CD14-positive monocyte (primary cell): ENCODE data around the gene NVL. TPM values are rescaled to one million over a fixed set of nuclear protein-coding genes. Genes with fewer than 3 reads are reported as not detected.

Experiments used
- DNase-seq, 3 donors: peaks; one replicate each; pipeline ENCODE4 v3.0.0-alpha.2; 2011 to 2022
- H2AFZ ChIP-seq: 2 replicates; pipeline ENCODE4 v1.6.0; 2012; ENCODE audit warnings: mild to moderate bottlenecking, low read depth, low read length, inconsistent platforms; ENCODE audit not compliant: insufficient read depth, poor library complexity, severe bottlenecking
- H3K27ac ChIP-seq, 2 donors: 1 replicate in 1 of 2; 2 replicates in 1 of 2; pipeline ENCODE4 v1.5.1; 2012 to 2013; ENCODE audit warnings: low read length in 2 of 2, control low read depth in 1 of 2, inconsistent platforms in 1 of 2, low read depth in 1 of 2, mild to moderate bottlenecking in 1 of 2
- H3K27me3 ChIP-seq, 2 donors: one replicate each; pipeline versions ENCODE4 v1.6.0 to v1.6.1; 2011 to 2013; ENCODE audit warnings: low read length in 2 of 2; ENCODE audit not compliant: control insufficient read depth in 2 of 2, insufficient read depth in 2 of 2
- H3K36me3 ChIP-seq, 2 donors: replicated peaks in 1 of 2; 1 replicate in 1 of 2; 2 replicates in 1 of 2; pipeline versions ENCODE4 v1.5.1 to v1.6.1; 2012 to 2013; ENCODE audit warnings: low read length in 2 of 2, control low read depth in 1 of 2, inconsistent platforms in 1 of 2, mild to moderate bottlenecking in 1 of 2; ENCODE audit not compliant: insufficient read depth in 2 of 2, control insufficient read depth in 1 of 2
- H3K4me1 ChIP-seq, 2 donors: 1 replicate in 1 of 2; 2 replicates in 1 of 2; pipeline versions ENCODE4 v1.5.1 to v1.6.1; 2012 to 2013; ENCODE audit warnings: low read length in 2 of 2, control low read depth in 1 of 2, inconsistent platforms in 1 of 2, mild to moderate bottlenecking in 1 of 2, moderate library complexity in 1 of 2; ENCODE audit not compliant: insufficient read depth in 2 of 2, control insufficient read depth in 1 of 2
- H3K4me2 ChIP-seq: replicated peaks from 2 replicates; pipeline ENCODE3; 2012; ENCODE audit warnings: low read length, moderate library complexity, mild to moderate bottlenecking; ENCODE audit not compliant: poor library complexity, severe bottlenecking; ENCODE audit errors: extremely low read depth
- H3K4me3 ChIP-seq, 3 experiments: fragments of 200-600 bp in 1 of 3; sonication (generic) in 1 of 3; replicated peaks in 1 of 3; 1 replicate in 2 of 3; 2 replicates in 1 of 3; pipeline ENCODE4 v1.5.1; 2011 to 2013; ENCODE audit warnings: low read length in 3 of 3, mild to moderate bottlenecking in 3 of 3, control low read depth in 2 of 3, low read depth in 2 of 3, inconsistent platforms in 1 of 3, moderate library complexity in 1 of 3
- H3K79me2 ChIP-seq: 2 replicates; pipeline ENCODE4 v1.6.0; 2012; ENCODE audit warnings: mild to moderate bottlenecking, control low read depth, inconsistent platforms, low read length, moderate library complexity; ENCODE audit not compliant: insufficient read depth
- H3K9ac ChIP-seq: 2 replicates; pipeline ENCODE4 v1.6.0; 2017; ENCODE audit warnings: low read length, mild to moderate bottlenecking; ENCODE audit not compliant: insufficient read depth, poor library complexity, severe bottlenecking
- H3K9me3 ChIP-seq, 2 donors: replicated peaks in 1 of 2; 1 replicate in 1 of 2; 2 replicates in 1 of 2; pipeline versions ENCODE4 v1.5.1 to v1.6.1; 2012 to 2013; ENCODE audit warnings: low read length in 2 of 2, control low read depth in 1 of 2; ENCODE audit not compliant: control insufficient read depth in 1 of 2, insufficient read depth in 1 of 2
- H4K20me1 ChIP-seq: 2 replicates; pipeline ENCODE4 v1.6.0; 2012; ENCODE audit warnings: mild to moderate bottlenecking, low read length, control low read depth, moderate library complexity; ENCODE audit not compliant: insufficient read depth
- H3K27ac Mint-ChIP-seq, 7 donors: one replicate each; pipeline ENCODE4 v1.8.0; 2020; ENCODE audit warnings: mild to moderate bottlenecking in 7 of 7, mixed read lengths in 7 of 7, moderate library complexity in 6 of 7, inconsistent platforms in 2 of 7
- H3K27me3 Mint-ChIP-seq, 3 donors: one replicate each; pipeline ENCODE4 v1.8.0; 2021 to 2022; ENCODE audit warnings: low read depth in 3 of 3, mild to moderate bottlenecking in 3 of 3, mixed read lengths in 3 of 3, moderate library complexity in 3 of 3, inconsistent platforms in 1 of 3
- H3K36me3 Mint-ChIP-seq, 2 donors: one replicate each; pipeline ENCODE4 v1.8.0; 2020; ENCODE audit warnings: mixed read lengths in 2 of 2, inconsistent platforms in 1 of 2, mild to moderate bottlenecking in 1 of 2
- H3K4me1 Mint-ChIP-seq: one replicate; pipeline ENCODE4 v1.8.0; 2020; ENCODE audit warnings: mild to moderate bottlenecking, mixed read lengths
- H3K4me3 Mint-ChIP-seq, 2 donors: one replicate each; pipeline ENCODE4 v1.8.0; 2020; ENCODE audit warnings: mild to moderate bottlenecking in 2 of 2, mixed read lengths in 2 of 2, moderate library complexity in 1 of 2
- H3K9me3 Mint-ChIP-seq, 7 donors: one replicate each; pipeline ENCODE4 v1.8.0; 2020 to 2022; ENCODE audit warnings: mixed read lengths in 7 of 7, mild to moderate bottlenecking in 6 of 7, moderate library complexity in 6 of 7, inconsistent platforms in 2 of 7
- CTCF ChIP-seq: fragments of 200-600 bp; IDR thresholded peaks from one replicate; pipeline ENCODE4 v1.8.0; 2022; ENCODE audit warnings: antibody characterized with exemption, mild to moderate bottlenecking
- WGBS: methylation state at CpG from one replicate; pipeline ENCODE4 v1.1.5; 2013; ENCODE audit warnings: missing lambda C conversion rate; ENCODE audit not compliant: insufficient coverage; 5-methylcytosine and 5-hydroxymethylcytosine counted together
- intact Hi-C, 2 donors: fragments of 100-400 bp; cut with micrococcal nuclease; formaldehyde crosslinking; loops; one replicate each; pipeline versions ENCODE4 v1.15.0 to v1.15.1; 2023
- polyA plus RNA-seq, 3 donors: library from polyadenylated mRNA; depleted of rRNA in 1 of 3; unstranded in 2 of 3; stranded (reverse) in 1 of 3; fragments of 300-500 nt in 2 of 3; fragments of >200 nt in 1 of 3; fragmentation: Illumina TruSeq in 2 of 3; gene quantifications; 1 replicate in 2 of 3; 2 replicates in 1 of 3; pipeline ENCODE4 v1.2.3, GENCODE V29; 2012 to 2021

The NVL gene
- polyA plus RNA-seq, 3 donors, result 8.4 to 12.6 (median 9.6) TPM

- TF ChIP-seq CTCF, result no peak
- no peak overlapping the region for H3K4me2 ChIP-seq
- H2AFZ ChIP-seq, result no peak overlapping the region
- H3K9me3 ChIP-seq, result no peaks in the 10 kb centered on the region
- no peak overlapping the region for H3K9ac ChIP-seq
- no peak for DNase-seq
- Mint-ChIP-seq H3K9me3 (no peaks in the 10 kb centered on the region), H3K4me1 (no peaks in the 10 kb centered on the region), H3K4me3 (no peak overlapping the region), H3K27me3 (no peaks in the 10 kb centered on the region), H3K36me3 (peaks cover 42 to 55% of the 10 kb centered on the region in 2 donors), H3K27ac (peak overlapping the region in 1 of 7 donors; percentile 27)
- intact Hi-C loops, result no loop called here
- no peaks in the 10 kb centered on the region for H3K79me2 ChIP-seq
- no peak overlapping the region for H3K27ac ChIP-seq
- peaks cover 10 to 52% of the 10 kb centered on the region in 2 donors for H3K36me3 ChIP-seq
- H3K27me3 ChIP-seq, result no peaks in the 10 kb centered on the region
- no peaks in the 10 kb centered on the region for H4K20me1 ChIP-seq
- no peak overlapping the region for H3K4me3 ChIP-seq
- 98% methylated on average over 7 of the region's 9 CpGs for WGBS
- no peaks in the 10 kb centered on the region for H3K4me1 ChIP-seq
These were observed 91.8 kb downstream of the NVL start for GRCh38 chr1:224238212-224238611.

- Histone ChIP-seq H3K27me3 (no peaks in the 10 kb centered on the region), H3K4me1 (no peaks in the 10 kb centered on the region), H3K9me3 (no peaks in the 10 kb centered on the region), H3K9ac (no peak overlapping the region), H3K36me3 (peaks cover 16 to 61% of the 10 kb centered on the region in 2 donors), H4K20me1 (no peaks in the 10 kb centered on the region), H3K27ac (no peak overlapping the region), H3K4me2 (no peak overlapping the region), H3K4me3 (no peak overlapping the region), H3K79me2 (no peaks in the 10 kb centered on the region), H2AFZ (no peak overlapping the region)
- WGBS, result 100% methylated on average over 3 of the region's 11 CpGs
- no peak for DNase-seq
- intact Hi-C loops, result no loop called here
- no peak for TF ChIP-seq CTCF
- no peaks in the 10 kb centered on the region for H3K9me3 Mint-ChIP-seq
- H3K4me3 Mint-ChIP-seq, result no peak overlapping the region
- H3K27ac Mint-ChIP-seq, result no peak overlapping the region
- no peaks in the 10 kb centered on the region for H3K4me1 Mint-ChIP-seq
- no peaks in the 10 kb centered on the region for H3K27me3 Mint-ChIP-seq
- H3K36me3 Mint-ChIP-seq, result peaks cover 49 to 61% of the 10 kb centered on the region in 2 donors
These were observed 92.7 kb downstream of the NVL start for GRCh38 chr1:224237119-224237881.
